ENCODE measurements around the gene RHBG.
"Not testable (repeated sequence)": the region's sequence is repeated elsewhere in the genome, so short reads cannot be mapped to it uniquely, and the experiment has no call there.

The RHBG gene

GRCh38 chr1:156360534-156360933, 8.5 kb upstream of the RHBG start:
- DNase-seq = no peak

- DNase-seq = no peak
Observed at GRCh38 chr1:156365754-156366153, 3.3 kb upstream of the RHBG start.

- DNase-seq = no peak
Observed at GRCh38 chr1:156366378-156367166, 2.4 kb upstream of the RHBG start.

GRCh38 chr1:156367383-156368156, 1.4 kb upstream of the RHBG start:
- no peak for DNase-seq

GRCh38 chr1:156368157-156368658, 803 bp upstream of the RHBG start:
- no peak for DNase-seq

- not testable (repeated sequence) for DNase-seq
Observed at GRCh38 chr1:156369685-156370286, 775 bp downstream of the RHBG start.

- no peak for DNase-seq
Observed at GRCh38 chr1:156371553-156372264, 2.7 kb downstream of the RHBG start.

- no peak for DNase-seq
Observed at GRCh38 chr1:156372265-156372586, 3.2 kb downstream of the RHBG start.

GRCh38 chr1:156372876-156373275, 3.9 kb downstream of the RHBG start:
- DNase-seq = no peak

GRCh38 chr1:156373546-156373945, 4.5 kb downstream of the RHBG start:
- DNase-seq = no peak

- DNase-seq = peak; percentile 21
Observed at GRCh38 chr1:156376146-156376545, 7.1 kb downstream of the RHBG start.

GRCh38 chr1:156376958-156377919, 8.2 kb downstream of the RHBG start:
- DNase-seq = no peak

GRCh38 chr1:156378557-156378956, 9.5 kb downstream of the RHBG start:
- DNase-seq = no peak

- peak; percentile 59 for DNase-seq
Observed at GRCh38 chr1:156379420-156380165, 10.6 kb downstream of the RHBG start.

GRCh38 chr1:156382561-156382960, 13.6 kb downstream of the RHBG start:
- no peak for DNase-seq

GRCh38 chr1:156383023-156383422, 14.0 kb downstream of the RHBG start:
- peak; percentile 64 for DNase-seq

GRCh38 chr1:156384007-156384406, 15.0 kb downstream of the RHBG start:
- DNase-seq = no peak

GRCh38 chr1:156384658-156385057, 15.6 kb downstream of the RHBG start:
- DNase-seq = no peak

GRCh38 chr1:156385534-156386031, 16.6 kb downstream of the RHBG start:
- peak; percentile 70 for DNase-seq

- DNase-seq = no peak
Observed at GRCh38 chr1:156386134-156386901, 17.3 kb downstream of the RHBG start.

All from fibroblast of skin of back (primary cell).